CD14-positive monocyte (primary cell): Measurements from ENCODE around the gene CHN1. TPM values are rescaled to one million over a fixed set of nuclear protein-coding genes. Genes with fewer than 3 reads are reported as not detected.

Experiments
- DNase-seq, 3 donors: peaks; one replicate each; pipeline ENCODE4 v3.0.0-alpha.2; 2011 to 2022
- H2AFZ ChIP-seq: 2 replicates; pipeline ENCODE4 v1.6.0; 2012; ENCODE audit warnings: mild to moderate bottlenecking, low read depth, low read length, inconsistent platforms; ENCODE audit not compliant: insufficient read depth, poor library complexity, severe bottlenecking
- H3K27ac ChIP-seq, 2 donors: 1 replicate in 1 of 2; 2 replicates in 1 of 2; pipeline ENCODE4 v1.5.1; 2012 to 2013; ENCODE audit warnings: low read length in 2 of 2, control low read depth in 1 of 2, inconsistent platforms in 1 of 2, low read depth in 1 of 2, mild to moderate bottlenecking in 1 of 2
- H3K27me3 ChIP-seq, 2 donors: one replicate each; pipeline versions ENCODE4 v1.6.0 to v1.6.1; 2011 to 2013; ENCODE audit warnings: low read length in 2 of 2; ENCODE audit not compliant: control insufficient read depth in 2 of 2, insufficient read depth in 2 of 2
- H3K36me3 ChIP-seq, 2 donors: replicated peaks in 1 of 2; 1 replicate in 1 of 2; 2 replicates in 1 of 2; pipeline versions ENCODE4 v1.5.1 to v1.6.1; 2012 to 2013; ENCODE audit warnings: low read length in 2 of 2, control low read depth in 1 of 2, inconsistent platforms in 1 of 2, mild to moderate bottlenecking in 1 of 2; ENCODE audit not compliant: insufficient read depth in 2 of 2, control insufficient read depth in 1 of 2
- H3K4me1 ChIP-seq, 2 donors: 1 replicate in 1 of 2; 2 replicates in 1 of 2; pipeline versions ENCODE4 v1.5.1 to v1.6.1; 2012 to 2013; ENCODE audit warnings: low read length in 2 of 2, control low read depth in 1 of 2, inconsistent platforms in 1 of 2, mild to moderate bottlenecking in 1 of 2, moderate library complexity in 1 of 2; ENCODE audit not compliant: insufficient read depth in 2 of 2, control insufficient read depth in 1 of 2
- H3K4me2 ChIP-seq: replicated peaks from 2 replicates; pipeline ENCODE3; 2012; ENCODE audit warnings: low read length, moderate library complexity, mild to moderate bottlenecking; ENCODE audit not compliant: poor library complexity, severe bottlenecking; ENCODE audit errors: extremely low read depth
- H3K4me3 ChIP-seq, 3 experiments: fragments of 200-600 bp in 1 of 3; sonication (generic) in 1 of 3; replicated peaks in 1 of 3; 1 replicate in 2 of 3; 2 replicates in 1 of 3; pipeline ENCODE4 v1.5.1; 2011 to 2013; ENCODE audit warnings: low read length in 3 of 3, mild to moderate bottlenecking in 3 of 3, control low read depth in 2 of 3, low read depth in 2 of 3, inconsistent platforms in 1 of 3, moderate library complexity in 1 of 3
- H3K79me2 ChIP-seq: 2 replicates; pipeline ENCODE4 v1.6.0; 2012; ENCODE audit warnings: mild to moderate bottlenecking, control low read depth, inconsistent platforms, low read length, moderate library complexity; ENCODE audit not compliant: insufficient read depth
- H3K9ac ChIP-seq: 2 replicates; pipeline ENCODE4 v1.6.0; 2017; ENCODE audit warnings: low read length, mild to moderate bottlenecking; ENCODE audit not compliant: insufficient read depth, poor library complexity, severe bottlenecking
- H3K9me3 ChIP-seq, 2 donors: replicated peaks in 1 of 2; 1 replicate in 1 of 2; 2 replicates in 1 of 2; pipeline versions ENCODE4 v1.5.1 to v1.6.1; 2012 to 2013; ENCODE audit warnings: low read length in 2 of 2, control low read depth in 1 of 2; ENCODE audit not compliant: control insufficient read depth in 1 of 2, insufficient read depth in 1 of 2
- H4K20me1 ChIP-seq: 2 replicates; pipeline ENCODE4 v1.6.0; 2012; ENCODE audit warnings: mild to moderate bottlenecking, low read length, control low read depth, moderate library complexity; ENCODE audit not compliant: insufficient read depth
- H3K27ac Mint-ChIP-seq, 7 donors: one replicate each; pipeline ENCODE4 v1.8.0; 2020; ENCODE audit warnings: mild to moderate bottlenecking in 7 of 7, mixed read lengths in 7 of 7, moderate library complexity in 6 of 7, inconsistent platforms in 2 of 7
- H3K27me3 Mint-ChIP-seq, 3 donors: one replicate each; pipeline ENCODE4 v1.8.0; 2021 to 2022; ENCODE audit warnings: low read depth in 3 of 3, mild to moderate bottlenecking in 3 of 3, mixed read lengths in 3 of 3, moderate library complexity in 3 of 3, inconsistent platforms in 1 of 3
- H3K36me3 Mint-ChIP-seq, 2 donors: one replicate each; pipeline ENCODE4 v1.8.0; 2020; ENCODE audit warnings: mixed read lengths in 2 of 2, inconsistent platforms in 1 of 2, mild to moderate bottlenecking in 1 of 2
- H3K4me1 Mint-ChIP-seq: one replicate; pipeline ENCODE4 v1.8.0; 2020; ENCODE audit warnings: mild to moderate bottlenecking, mixed read lengths
- H3K4me3 Mint-ChIP-seq, 2 donors: one replicate each; pipeline ENCODE4 v1.8.0; 2020; ENCODE audit warnings: mild to moderate bottlenecking in 2 of 2, mixed read lengths in 2 of 2, moderate library complexity in 1 of 2
- H3K9me3 Mint-ChIP-seq, 7 donors: one replicate each; pipeline ENCODE4 v1.8.0; 2020 to 2022; ENCODE audit warnings: mixed read lengths in 7 of 7, mild to moderate bottlenecking in 6 of 7, moderate library complexity in 6 of 7, inconsistent platforms in 2 of 7
- CTCF ChIP-seq: fragments of 200-600 bp; IDR thresholded peaks from one replicate; pipeline ENCODE4 v1.8.0; 2022; ENCODE audit warnings: antibody characterized with exemption, mild to moderate bottlenecking
- WGBS: methylation state at CpG from one replicate; pipeline ENCODE4 v1.1.5; 2013; ENCODE audit warnings: missing lambda C conversion rate; ENCODE audit not compliant: insufficient coverage; 5-methylcytosine and 5-hydroxymethylcytosine counted together
- intact Hi-C, 2 donors: fragments of 100-400 bp; cut with micrococcal nuclease; formaldehyde crosslinking; loops; one replicate each; pipeline versions ENCODE4 v1.15.0 to v1.15.1; 2023
- polyA plus RNA-seq, 3 donors: library from polyadenylated mRNA; depleted of rRNA in 1 of 3; unstranded in 2 of 3; stranded (reverse) in 1 of 3; fragments of 300-500 nt in 2 of 3; fragments of >200 nt in 1 of 3; fragmentation: Illumina TruSeq in 2 of 3; gene quantifications; 1 replicate in 2 of 3; 2 replicates in 1 of 3; pipeline ENCODE4 v1.2.3, GENCODE V29; 2012 to 2021

The CHN1 gene
- polyA plus RNA-seq, 3 donors: 0.36 TPM; not detected in 2

DNA sequence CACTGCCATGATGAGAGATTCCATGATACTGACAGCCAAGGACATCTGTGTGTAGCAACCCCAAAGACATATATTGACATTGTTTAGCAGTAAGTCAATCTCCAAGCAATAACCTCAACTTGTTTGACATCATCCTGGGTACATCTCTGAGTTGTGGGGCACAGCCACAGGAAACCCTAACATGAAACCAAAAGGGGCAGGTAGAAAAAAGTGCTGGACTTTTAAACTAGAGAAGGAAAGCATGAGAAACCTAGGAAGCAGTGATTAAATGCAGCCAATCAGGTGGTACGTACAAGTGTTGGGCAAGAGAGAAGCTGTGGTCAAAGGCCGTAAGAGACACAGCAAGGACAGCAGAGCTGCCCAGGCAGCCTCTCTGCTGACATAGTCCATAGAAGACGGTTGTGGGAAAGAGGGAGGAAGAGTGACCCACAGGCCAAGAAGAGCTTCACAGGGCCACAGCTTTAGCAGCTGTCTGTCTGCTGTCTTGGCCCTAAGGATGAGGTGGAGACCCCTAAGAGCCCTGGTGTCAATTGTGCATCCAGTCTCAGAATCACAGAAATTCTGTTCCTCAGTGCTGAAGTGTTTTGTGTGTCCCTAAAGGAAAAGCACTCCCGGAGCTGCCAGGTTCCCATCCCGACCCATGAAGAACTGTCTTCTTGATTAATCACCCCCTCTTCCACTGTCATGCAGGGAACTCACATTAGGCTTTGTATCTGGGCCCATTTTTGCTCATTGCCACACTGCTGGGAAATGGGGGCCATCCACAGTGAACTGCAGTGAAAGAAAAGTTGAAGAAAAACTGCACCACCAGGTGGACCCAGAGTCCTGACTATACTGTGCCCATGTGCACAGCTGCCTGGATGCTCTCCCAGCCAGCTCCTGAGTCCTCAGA is 25.4 kb upstream of the CHN1 start:
- no peak overlapping the region for H3K9ac ChIP-seq
- H4K20me1 ChIP-seq: no peaks in the 10 kb centered on the region
- peak; percentile 3 to 28 (median 14) for DNase-seq
- H3K27me3 ChIP-seq: no peaks in the 10 kb centered on the region
- no peak overlapping the region for H3K4me2 ChIP-seq
- 54% methylated on average over 4 of the region's 5 CpGs for WGBS
- H3K79me2 ChIP-seq: no peaks in the 10 kb centered on the region
- H3K9me3 Mint-ChIP-seq: no peaks in the 10 kb centered on the region
- intact Hi-C loops: no loop called here
- no peak overlapping the region for H3K4me3 ChIP-seq
- no peak for TF ChIP-seq CTCF
- no peaks in the 10 kb centered on the region for H3K9me3 ChIP-seq
- H3K27me3 Mint-ChIP-seq: peaks cover 0 to 1% (median 0%) of the 10 kb centered on the region in 3 donors
- no peak overlapping the region for H3K27ac ChIP-seq
- H3K36me3 Mint-ChIP-seq: no peaks in the 10 kb centered on the region
- no peaks in the 10 kb centered on the region for H3K36me3 ChIP-seq
- H3K4me1 ChIP-seq: peaks cover 8 to 14% of the 10 kb centered on the region in 2 donors
- no peak overlapping the region for H3K4me3 Mint-ChIP-seq
- H3K4me1 Mint-ChIP-seq: peaks cover 12% of the 10 kb centered on the region
- H2AFZ ChIP-seq: no peak overlapping the region
- H3K27ac Mint-ChIP-seq: no peak overlapping the region

DNA sequence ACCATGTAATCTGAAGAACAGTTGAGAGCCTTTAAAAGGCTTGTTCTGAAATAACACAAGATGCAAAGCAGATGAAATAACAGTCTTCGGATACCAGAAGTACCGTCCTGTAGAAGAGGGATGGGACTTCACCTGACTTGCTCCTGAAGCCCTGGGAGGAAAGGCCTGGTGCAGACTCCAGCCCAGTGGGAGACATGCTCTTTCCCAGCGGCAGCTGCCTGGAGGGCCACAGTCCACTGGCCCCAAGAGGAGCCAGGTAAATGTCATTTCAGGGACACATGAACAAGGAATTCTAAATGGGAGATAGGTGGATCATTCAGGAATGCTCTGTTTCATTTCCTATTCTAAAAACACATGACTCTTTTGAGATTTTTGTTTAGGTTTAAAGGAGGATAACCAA is 22.6 kb upstream of the CHN1 start:
- Histone ChIP-seq H2AFZ (no peak overlapping the region), H3K4me2 (no peak overlapping the region), H3K36me3 (no peaks in the 10 kb centered on the region), H4K20me1 (no peaks in the 10 kb centered on the region), H3K4me3 (no peak overlapping the region), H3K27me3 (no peaks in the 10 kb centered on the region), H3K79me2 (no peaks in the 10 kb centered on the region), H3K4me1 (peaks cover 2 to 4% of the 10 kb centered on the region in 2 donors), H3K27ac (no peak overlapping the region), H3K9ac (no peak overlapping the region), H3K9me3 (no peaks in the 10 kb centered on the region)
- H3K27ac Mint-ChIP-seq: no peak overlapping the region
- intact Hi-C loops: no loop called here
- no peak for DNase-seq
- no peak overlapping the region for H3K4me3 Mint-ChIP-seq
- TF ChIP-seq CTCF: no peak
- WGBS: 89% methylated on average over 2 of the region's 3 CpGs
- H3K9me3 Mint-ChIP-seq: peaks cover 0 to 4% (median 0%) of the 10 kb centered on the region in 7 donors
- H3K27me3 Mint-ChIP-seq: peaks cover 0 to 2% (median 1%) of the 10 kb centered on the region in 3 donors
- no peaks in the 10 kb centered on the region for H3K36me3 Mint-ChIP-seq
- H3K4me1 Mint-ChIP-seq: peaks cover 8% of the 10 kb centered on the region
